Measurements from ENCODE around the gene VCAN. TPM values are rescaled to one million over a fixed set of nuclear protein-coding genes. Genes with fewer than 3 reads are reported as not detected.

The VCAN gene
- total and polyA plus RNA-seq, 2 of the 4 experiments (the other 2 are of a cell fraction), result 45.3 to 158 TPM

GRCh38 chr5:83562791-83563557, 91.4 kb downstream of the VCAN start:
- Histone ChIP-seq H3K14ac (replicated peaks; ENCODE audit: low read depth, low read length) (0 out of 2 replicates have a peak overlapping the region, but pooled peaks have one; percentile 20), H4K8ac (ENCODE audit: low read depth in 2 of 2, low read length in 2 of 2) (peak overlapping the region in 1 of 2 experiments; percentile 52; a peak in 1 of 4 replicates), H2BK5ac (ENCODE audit: low read depth, low read length, poor library complexity, severe bottlenecking) (no peak overlapping the region), H4K91ac (ENCODE audit: insufficient read depth, low read depth, low read length) (peak overlapping the region; percentile 24; the same call in 1 of the 2 replicates), H3K4ac (ENCODE audit: low read depth, low read length) (peak overlapping the region; percentile 22; the same call in 1 of the 2 replicates), H3K4me2 (ENCODE audit: low read depth, low read length) (no peak overlapping the region), H2BK120ac (ENCODE audit: low read depth, low read length) (peak overlapping the region; percentile 66), H3K23ac (ENCODE audit: low read depth, low read length) (no peak overlapping the region), H3K27me3 (ENCODE audit: control insufficient read depth, insufficient read depth, low read length) (no peaks in the 10 kb centered on the region), H3K56ac (ENCODE audit: extremely low read depth, insufficient read depth, low read length) (no peak overlapping the region), H2AK5ac (ENCODE audit: low read depth, low read length) (0 out of 2 replicates have a peak overlapping the region, but pooled peaks have one; percentile 36), H4K5ac (ENCODE audit: low read depth, low read length) (no peak overlapping the region), H3K36me3 (ENCODE audit: control insufficient read depth, insufficient read depth, low read length) (peaks cover 2% of the 10 kb centered on the region; the same call in 1 of the 2 replicates), H3K79me1 (ENCODE audit: low read depth in 1 of 2, low read length in 2 of 2) (peaks cover 2 to 14% of the 10 kb centered on the region in 2 experiments; a peak in 2 of 4 replicates), H3K4me3 (ENCODE audit: insufficient read depth, low read depth, low read length) (no peak overlapping the region), H3K27ac (ENCODE audit: insufficient read depth, low read length) (no peak overlapping the region), H3K9me3 (ENCODE audit: control insufficient read depth, insufficient read depth, low read length) (no peaks in the 10 kb centered on the region), H3K18ac (ENCODE audit: low read depth, low read length) (no peak overlapping the region), H2AK9ac (replicated peaks; ENCODE audit: low read depth, low read length, poor library complexity) (no peak overlapping the region), H3K9me1 (ENCODE audit: insufficient read depth, low read length) (peaks cover 4% of the 10 kb centered on the region; the same call in 1 of the 2 replicates), H3K9ac (ENCODE audit: low read depth, low read length) (no peak overlapping the region; the same call in 1 of the 2 replicates), H2BK20ac (ENCODE audit: low read depth, low read length) (peak overlapping the region; percentile 24), H2BK15ac (ENCODE audit: low read depth, low read length) (no peak overlapping the region), H2AFZ (replicated peaks; ENCODE audit: low read length, poor library complexity) (no peak overlapping the region), H4K20me1 (ENCODE audit: insufficient read depth, low read length) (no peaks in the 10 kb centered on the region), H3K4me1 (ENCODE audit: control insufficient read depth, insufficient read depth, low read length) (peaks cover 12% of the 10 kb centered on the region)
- in situ Hi-C loops (cut with MboI; ENCODE audit: low sequenced_read_pairs), result loop anchor here (5.0 to 25.0 kb wide), 2 partner anchors 476 to 1211 kb away; partner anchors contain the start of genes TMEM167A and XRCC4
- ChIA-PET POLR2A (ENCODE audit: unreplicated experiment) (no interaction called here), CTCF (interaction anchor here (0.5 to 1.3 kb wide), 4 partner anchors 11 to 219 kb away, joined by 3 to 5 read pairs (median 3); no protein-coding TSS in a partner anchor)
- intact Hi-C loops (cut with micrococcal nuclease), result loop anchor here (5.0 kb wide), 1 partner anchor 1251 kb away; no protein-coding TSS in a partner anchor
- no peak for TF ChIP-seq USF2 (IDR thresholded peaks at IDR 0.05; ENCODE audit: low read depth, low read length)
- peak; percentile 55 for TF ChIP-seq CEBPB (IDR thresholded peaks at IDR 0.05; ENCODE audit: low read depth, low read length)
- TF ChIP-seq RCOR1 (IDR thresholded peaks at IDR 0.05; ENCODE audit: insufficient replicate concordance, low read length), result no peak
- peak; percentile 41 for DNase-seq
- no peak for ATAC-seq (ENCODE audit: low read depth)
- no CpG with 5 or more reads among the region's 5 CpGs for WGBS, 2 experiments (ENCODE audit: extremely low coverage in 2 of 2, insufficient read length in 1 of 2)
- dilution Hi-C loops (cut with HindIII; ENCODE audit: low sequenced_read_pairs, unreplicated experiment), result no loop called here
- BruUV-seq (replicated peaks), result no TSS peak

All from IMR-90 (cell line).